Endothelial cell of umbilical vein (primary cell): ENCODE data around the gene ANKRD13D. TPM values are rescaled to one million over a fixed set of nuclear protein-coding genes. Genes with fewer than 3 reads are reported as not detected.
A peak's percentile ranks its signal among the peaks of the same experiment; 100 is the strongest.

Source experiments
- BruUV-seq: library from RNA; stranded (reverse); fragments of 400-500 nt; replicated peaks from 2 replicates; lab custom pipeline; 2021; lab: Mats Ljungman, UMichigan
- CTCF ChIA-PET: fragments of 300-600, 350-600 bp; sonication (Branson Sonifier 250); formaldehyde crosslinking; loops from one replicate; lab custom pipeline; 2021; ENCODE audit warnings: antibody characterized with exemption, inconsistent platforms; lab: Charles Lee
- POLR2A ChIA-PET: fragments of 300-600, 350-600 bp; sonication (Branson Sonifier 250); formaldehyde crosslinking; loops from one replicate; lab custom pipeline; 2021; ENCODE audit warnings: antibody characterized with exemption, inconsistent platforms; lab: Charles Lee
- DNase-seq: peaks from one replicate; pipeline ENCODE4 v3.0.0-alpha.2; 2011; ENCODE audit warnings: low read depth, low spot score
- FAIRE-seq: peaks from 2 replicates; lab custom pipeline; 2011; peaks lifted over from hg19 to GRCh38; lab: Jason Lieb, UNC
- H2AFZ ChIP-seq: 2 replicates; pipeline ENCODE4 v1.6.0; 2012; ENCODE audit warnings: low read depth, low read length, control low read depth, inconsistent platforms
- H3K27ac ChIP-seq: 2 replicates; pipeline ENCODE4 v1.5.1; 2011; ENCODE audit warnings: low read depth, mild to moderate bottlenecking, control low read depth, low read length, moderate library complexity; ENCODE audit not compliant: insufficient read depth
- H3K27me3 ChIP-seq, 2 experiments: 2 replicates each; pipeline versions ENCODE4 v1.6.0 to v1.6.1; 2011; ENCODE audit warnings: low read length in 2 of 2, mixed read lengths in 1 of 2; ENCODE audit not compliant: control insufficient read depth in 2 of 2, insufficient read depth in 2 of 2
- H3K36me3 ChIP-seq, 2 experiments: 2 replicates in 1 of 2; 3 replicates in 1 of 2; pipeline ENCODE4 v1.5.1; 2011; ENCODE audit warnings: low read length in 2 of 2, mild to moderate bottlenecking in 1 of 2, moderate library complexity in 1 of 2; ENCODE audit not compliant: control insufficient read depth in 2 of 2, insufficient read depth in 2 of 2; ENCODE audit errors: extremely low read depth in 1 of 2
- H3K4me1 ChIP-seq: 3 replicates; pipeline ENCODE4 v1.5.1; 2011; ENCODE audit warnings: mild to moderate bottlenecking, low read length; ENCODE audit not compliant: control insufficient read depth, insufficient read depth; ENCODE audit errors: extremely low read depth
- H3K4me2 ChIP-seq: 2 replicates; pipeline ENCODE4 v1.6.1; 2011; ENCODE audit warnings: low read length, control low read depth, mixed read lengths; ENCODE audit not compliant: insufficient read depth
- H3K4me3 ChIP-seq, 3 experiments: fragments of 200-600 bp in 1 of 3; sonication (generic), shearing (Covaris generic) in 1 of 3; replicated peaks in 1 of 3; 2 replicates each; pipeline ENCODE4 v1.5.1; 2011 to 2016; ENCODE audit warnings: control low read depth in 3 of 3, low read length in 3 of 3, mild to moderate bottlenecking in 2 of 3, inconsistent platforms in 1 of 3, low read depth in 1 of 3, moderate library complexity in 1 of 3; ENCODE audit not compliant: insufficient read depth in 1 of 3
- H3K79me2 ChIP-seq: 2 replicates; pipeline ENCODE4 v1.6.0; 2012; ENCODE audit warnings: low read length, inconsistent platforms; ENCODE audit not compliant: control insufficient read depth, insufficient read depth
- H3K9ac ChIP-seq: replicated peaks from 2 replicates; pipeline ENCODE3; 2011; ENCODE audit warnings: low read length, control low read depth; ENCODE audit not compliant: insufficient read depth; ENCODE audit errors: extremely low read depth
- H3K9me1 ChIP-seq: replicated peaks from 3 replicates; pipeline ENCODE4 v1.6.0; 2011; ENCODE audit warnings: mild to moderate bottlenecking, low read length; ENCODE audit not compliant: control insufficient read depth, insufficient read depth; ENCODE audit errors: extremely low read depth
- H3K9me3 ChIP-seq: replicated peaks from 2 replicates; pipeline ENCODE4 v1.5.1; 2012; ENCODE audit warnings: low read length, inconsistent platforms; ENCODE audit not compliant: control insufficient read depth, insufficient read depth
- H4K20me1 ChIP-seq: replicated peaks from 2 replicates; pipeline ENCODE3; 2011; ENCODE audit warnings: mild to moderate bottlenecking, low read length; ENCODE audit not compliant: control insufficient read depth, insufficient read depth; ENCODE audit errors: extremely low read depth
- CTCF ChIP-seq, 2 donors: IDR thresholded peaks; 1 replicate in 1 of 2; 2 replicates in 1 of 2; pipeline ENCODE4 v1.5.1; 2011; ENCODE audit warnings: low read length in 2 of 2, mild to moderate bottlenecking in 2 of 2, moderate library complexity in 2 of 2, control low read depth in 1 of 2, inconsistent platforms in 1 of 2, low read depth in 1 of 2; ENCODE audit not compliant: insufficient read depth in 1 of 2; ENCODE audit errors: extremely low read depth in 1 of 2
- EZH2 ChIP-seq: IDR thresholded peaks from 2 replicates; pipeline ENCODE4 v1.6.1; 2012; ENCODE audit warnings: borderline replicate concordance, low read depth, mild to moderate bottlenecking, moderate library complexity, low read length, inconsistent platforms; ENCODE audit not compliant: severe bottlenecking
- FOS ChIP-seq: IDR thresholded peaks from 2 replicates; pipeline ENCODE4 v1.6.1; 2011; ENCODE audit warnings: mild to moderate bottlenecking, low read length, moderate library complexity, borderline replicate concordance; ENCODE audit not compliant: insufficient read depth
- GATA2 ChIP-seq: IDR thresholded peaks from 2 replicates; pipeline ENCODE4 v1.7.0; 2011; ENCODE audit warnings: low read depth, mild to moderate bottlenecking, moderate library complexity, mixed read lengths, low read length; ENCODE audit not compliant: insufficient read length, insufficient read depth
- JUN ChIP-seq: IDR thresholded peaks from 2 replicates; pipeline ENCODE4 v1.6.1; 2011; ENCODE audit warnings: borderline replicate concordance, low read depth; ENCODE audit not compliant: insufficient read length, insufficient read depth
- MAX ChIP-seq: IDR thresholded peaks from 2 replicates; pipeline ENCODE4 v1.6.1; 2011; ENCODE audit not compliant: insufficient read depth, insufficient read length
- MYC ChIP-seq: IDR thresholded peaks from one replicate; pipeline ENCODE4 v1.6.1; 2011; ENCODE audit warnings: mild to moderate bottlenecking, low read depth, low read length
- POLR2A ChIP-seq: IDR thresholded peaks from 2 replicates; pipeline ENCODE4 v1.6.1; 2012; ENCODE audit warnings: low read depth, mild to moderate bottlenecking, control low read depth, low read length
- POLR2AphosphoS5 ChIP-seq: IDR thresholded peaks from 2 replicates; pipeline ENCODE4 v1.6.1; 2012; ENCODE audit warnings: low read depth, mild to moderate bottlenecking, control low read depth, low read length, moderate library complexity; ENCODE audit not compliant: insufficient read depth
- dilution Hi-C: fragments of 300-500 bp; cut with MboI; formaldehyde crosslinking; loops from one replicate; pipeline ENCODE4 v1.15.0; 2019; ENCODE audit warnings: low sequenced_read_pairs; ENCODE audit not compliant: extremely low pct_ligation_motif_present
- intact Hi-C: fragments of 100-400 bp; cut with micrococcal nuclease; formaldehyde crosslinking; loops from one replicate; pipeline ENCODE4 v1.10.0; 2022
- polyA plus RNA-seq, 4 experiments: library from polyadenylated mRNA; depleted of rRNA in 3 of 4; stranded (reverse) in 3 of 4; unstranded in 1 of 4; fragments of >200 nt; gene quantifications; 2 replicates each; pipeline versions ENCODE4 v1.2.1 to v1.2.3, GENCODE V29; 2011 to 2012; ENCODE audit warnings: missing spikeins in 1 of 4
- total RNA-seq: library from RNA; stranded (reverse); gene quantifications from 2 replicates; pipeline ENCODE4 v1.2.3, GENCODE V29; 2021

The ANKRD13D gene
- total and polyA plus RNA-seq, 2 donors (not counting 3 experiments of a cell fraction or from before 2014, with no cell fraction given), result 43.5 to 57.5 TPM

GRCh38 chr11:67289651-67290479 lies 762 bp downstream of the ANKRD13D start:
- Histone ChIP-seq H3K9me1 (no peaks in the 10 kb centered on the region), H3K4me1 (peaks cover 22% of the 10 kb centered on the region), H3K4me3 (peak overlapping the region; percentile 57 to 65 (median 60)), H3K27ac (peak overlapping the region; percentile 11), H3K9me3 (no peaks in the 10 kb centered on the region), H4K20me1 (no peaks in the 10 kb centered on the region), H2AFZ (peak overlapping the region; percentile 17), H3K9ac (peak overlapping the region; percentile 17), H3K27me3 (no peaks in the 10 kb centered on the region), H3K36me3 (peaks cover 1 to 17% of the 10 kb centered on the region in 2 experiments), H3K79me2 (peaks cover 24% of the 10 kb centered on the region), H3K4me2 (peak overlapping the region; percentile 50)
- ChIA-PET CTCF (interaction anchor here (1.3 to 3.0 kb wide), 8 partner anchors 12 to 66 kb away, joined by 3 to 32 read pairs (median 7); partner anchors contain the start of gene SSH3), POLR2A (interaction anchor here (2.5 kb wide), 1 partner anchor 12 kb away, joined by 9 read pairs; no protein-coding TSS in a partner anchor)
- FAIRE-seq (peak; percentile 24), DNase-seq (peak; percentile 19)
- intact Hi-C loops, result loop anchor here (2.0 kb wide), 1 partner anchor 13 kb away; the partner anchor contains the start of gene SSH3
- dilution Hi-C loops, result no loop called here
- BruUV-seq, result no TSS peak
- TF ChIP-seq GATA2 (no peak), MYC (no peak), JUN (no peak), POLR2AphosphoS5 (no peak), FOS (no peak), EZH2 (no peak), MAX (no peak), POLR2A (no peak), CTCF (IDR thresholded peaks at IDR 0.05; ENCODE audit: extremely low read depth in 1 of 2, insufficient read depth in 1 of 2, low read depth in 1 of 2, low read length in 2 of 2) (no peak)
